GM12864 (cell line): ENCODE measurements around the gene C1orf74.

Experiments used
- DNase-seq: peaks from one replicate; pipeline ENCODE4 v3.0.0-alpha.2; 2011; ENCODE audit warnings: low read depth
- H3K4me3 ChIP-seq: 2 replicates; pipeline ENCODE4 v1.5.1; 2011; ENCODE audit warnings: mild to moderate bottlenecking, low read depth, low read length, control low read depth
- TF ChIP-seq, protein P1 (sequence below): IDR thresholded peaks from 2 replicates; pipeline ENCODE4 v1.5.1; 2011; ENCODE audit warnings: low read depth, mild to moderate bottlenecking, moderate library complexity, low read length, control low read depth, inconsistent platforms; ENCODE audit errors: missing control alignments

C1orf74 gene

DNA sequence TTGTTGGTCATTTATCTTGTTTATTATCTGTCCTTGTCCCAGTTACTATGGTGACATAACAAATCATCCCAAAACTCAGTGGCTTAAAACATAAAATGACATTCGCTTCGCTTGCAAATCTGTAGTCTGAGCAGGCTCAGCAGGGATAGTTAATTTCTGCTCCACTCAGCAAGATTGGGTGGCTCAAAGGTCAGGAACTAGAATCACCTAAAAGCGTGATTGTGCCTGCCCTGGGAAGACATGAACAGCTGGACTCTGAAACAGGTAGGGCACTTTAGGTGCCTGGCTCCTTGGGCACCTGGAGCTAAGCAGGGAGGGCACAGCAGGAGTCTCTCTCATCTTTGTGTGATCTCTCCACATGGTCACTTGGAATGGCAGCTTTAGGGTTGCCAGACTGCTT is 43.2 kb downstream of the C1orf74 start:
- DNase-seq = no peak
- H3K4me3 ChIP-seq = no peak overlapping the region
- TF ChIP-seq, protein P1, sequence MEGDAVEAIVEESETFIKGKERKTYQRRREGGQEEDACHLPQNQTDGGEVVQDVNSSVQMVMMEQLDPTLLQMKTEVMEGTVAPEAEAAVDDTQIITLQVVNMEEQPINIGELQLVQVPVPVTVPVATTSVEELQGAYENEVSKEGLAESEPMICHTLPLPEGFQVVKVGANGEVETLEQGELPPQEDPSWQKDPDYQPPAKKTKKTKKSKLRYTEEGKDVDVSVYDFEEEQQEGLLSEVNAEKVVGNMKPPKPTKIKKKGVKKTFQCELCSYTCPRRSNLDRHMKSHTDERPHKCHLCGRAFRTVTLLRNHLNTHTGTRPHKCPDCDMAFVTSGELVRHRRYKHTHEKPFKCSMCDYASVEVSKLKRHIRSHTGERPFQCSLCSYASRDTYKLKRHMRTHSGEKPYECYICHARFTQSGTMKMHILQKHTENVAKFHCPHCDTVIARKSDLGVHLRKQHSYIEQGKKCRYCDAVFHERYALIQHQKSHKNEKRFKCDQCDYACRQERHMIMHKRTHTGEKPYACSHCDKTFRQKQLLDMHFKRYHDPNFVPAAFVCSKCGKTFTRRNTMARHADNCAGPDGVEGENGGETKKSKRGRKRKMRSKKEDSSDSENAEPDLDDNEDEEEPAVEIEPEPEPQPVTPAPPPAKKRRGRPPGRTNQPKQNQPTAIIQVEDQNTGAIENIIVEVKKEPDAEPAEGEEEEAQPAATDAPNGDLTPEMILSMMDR = no peak

- TF ChIP-seq, protein P1 = no peak
- DNase-seq = no peak
Observed at GRCh38 chr1:209738270-209738669, 46.1 kb downstream of the C1orf74 start.

DNA sequence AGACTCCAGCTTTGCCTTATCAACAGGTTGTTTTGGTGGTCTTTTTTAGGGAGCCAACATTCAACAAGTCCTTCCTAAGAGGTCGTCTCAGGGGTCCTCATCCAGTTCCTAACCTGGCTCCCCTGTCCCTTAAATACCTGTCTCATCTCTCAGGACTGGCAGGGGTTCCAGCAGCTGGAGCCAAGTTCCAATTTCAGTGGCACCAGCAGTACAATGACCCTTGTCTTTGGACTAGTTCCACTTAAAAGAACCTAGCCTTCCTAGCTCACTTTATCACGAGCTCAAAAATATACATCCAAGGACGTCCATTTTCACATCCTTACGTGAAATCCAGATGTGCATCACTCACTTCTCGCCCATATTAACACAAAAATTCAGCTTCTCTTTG is 47.2 kb downstream of the C1orf74 start:
- H3K4me3 ChIP-seq = no peak overlapping the region
- DNase-seq = no peak

More at GRCh38 chr1:209738270-209738669, 46.1 kb downstream of the C1orf74 start:
- no peak overlapping the region for H3K4me3 ChIP-seq

GRCh38 chr1:209736490-209737117 is 47.8 kb downstream of the C1orf74 start:
- TF ChIP-seq, protein P1 = no peak
- no peak for DNase-seq
- H3K4me3 ChIP-seq = no peak overlapping the region

More for the DNA sequence above, 47.2 kb downstream of the C1orf74 start:
- TF ChIP-seq, protein P1 = no peak

DNA sequence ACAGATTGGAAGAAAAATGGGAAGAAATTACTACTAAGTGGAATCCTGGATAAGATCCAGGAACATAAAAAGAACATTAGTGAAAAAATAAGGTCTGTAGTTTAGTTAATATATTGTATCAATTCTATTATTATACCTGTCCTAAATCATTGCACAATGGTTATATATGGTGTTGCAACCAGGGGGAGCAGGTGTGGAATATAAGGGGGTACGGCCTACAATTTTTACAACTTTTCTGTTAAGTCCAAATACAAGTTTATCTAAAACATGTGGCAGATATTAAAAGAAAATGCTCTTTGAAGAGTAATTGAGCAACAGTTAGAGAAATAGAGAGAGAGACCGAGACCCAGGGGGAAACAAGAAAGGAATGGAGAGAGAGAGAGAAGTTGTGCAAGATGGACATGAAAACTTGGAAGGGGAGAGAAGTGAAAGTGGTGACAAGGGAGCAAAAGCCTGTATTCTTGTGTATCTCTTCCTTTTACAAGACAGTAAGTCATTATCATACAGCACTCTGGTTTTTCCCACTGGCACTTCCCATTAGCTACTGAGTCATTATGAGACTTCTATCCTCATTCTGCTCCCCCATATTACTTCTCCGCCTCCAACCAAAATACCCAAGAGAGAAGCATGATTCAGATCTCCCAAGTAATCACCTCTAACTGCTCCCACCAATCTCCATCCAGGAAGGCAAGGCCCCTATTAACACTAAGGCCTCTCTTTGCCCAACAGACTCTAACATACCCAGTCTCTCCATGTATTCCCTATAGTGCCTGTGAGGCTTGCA is 50.8 kb downstream of the C1orf74 start:
- no peak overlapping the region for H3K4me3 ChIP-seq
- no peak for DNase-seq
- TF ChIP-seq, protein P1 = no peak

DNA sequence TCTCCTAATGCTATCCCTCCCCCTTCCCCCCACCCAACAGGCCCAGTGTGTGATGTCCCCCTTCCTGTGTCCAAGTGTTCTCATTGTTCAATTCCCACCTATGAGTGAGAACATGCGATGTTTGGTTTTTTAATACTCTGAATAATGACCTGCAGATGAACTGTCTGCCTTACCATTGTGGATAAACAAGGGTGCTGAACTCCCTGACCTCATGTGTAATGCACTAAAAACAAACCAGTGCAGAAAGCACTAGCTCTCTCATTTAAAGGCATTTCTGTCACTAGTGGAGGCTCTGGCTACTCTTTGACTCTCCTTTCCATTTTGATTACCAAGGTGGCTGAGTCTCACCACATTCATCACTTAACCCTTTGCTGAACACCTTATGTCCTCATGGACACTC is 51.6 kb downstream of the C1orf74 start:
- no peak overlapping the region for H3K4me3 ChIP-seq
- DNase-seq = no peak
- TF ChIP-seq, protein P1 = no peak
